HepG2 (cell line): ENCODE measurements around the gene KLF7.

Experiments used
- CTCF ChIP-seq: sonication (generic); formaldehyde crosslinking; IDR thresholded peaks from 2 replicates; pipeline ENCODE4 v1.5.0; 2020; ENCODE audit warnings: mild to moderate bottlenecking, missing genetic modification reagents, moderate library complexity
- MAX ChIP-seq: IDR thresholded peaks from 2 replicates; pipeline ENCODE4 v1.6.1; 2012; ENCODE audit warnings: inconsistent platforms
- NR2C2 ChIP-seq: sonication (generic); formaldehyde crosslinking; IDR thresholded peaks from 2 replicates; pipeline ENCODE4 v1.4.0; 2020; ENCODE audit warnings: missing genetic modification reagents, mild to moderate bottlenecking, moderate library complexity, borderline replicate concordance
- POLR2A ChIP-seq, 2 experiments: IDR thresholded peaks; 2 replicates each; pipeline ENCODE4 v1.6.1; 2011; ENCODE audit warnings: low read depth in 2 of 2, low read length in 2 of 2, mild to moderate bottlenecking in 1 of 2, moderate library complexity in 1 of 2; ENCODE audit not compliant: insufficient read depth in 1 of 2
- PTBP1 ChIP-seq: fragments of 200-400 bp; formaldehyde crosslinking; IDR thresholded peaks from 2 replicates; pipeline ENCODE4 v1.6.1; 2018; ENCODE audit warnings: low read length, low read depth; ENCODE audit not compliant: poor library complexity, severe bottlenecking
- RAD21 ChIP-seq: fragments of 450-650 bp; formaldehyde crosslinking; IDR thresholded peaks from 2 replicates; pipeline ENCODE4 v1.5.0; 2020; ENCODE audit warnings: mild to moderate bottlenecking
- RCOR2 ChIP-seq: IDR thresholded peaks from 2 replicates; pipeline ENCODE4 v1.6.1; 2016; ENCODE audit warnings: missing biosample characterization, missing genetic modification reagents
- TAF1 ChIP-seq: sonication (generic); formaldehyde crosslinking; IDR thresholded peaks from 2 replicates; pipeline ENCODE4 v1.4.0; 2020; ENCODE audit warnings: missing genetic modification reagents
- TCF7L2 ChIP-seq: IDR thresholded peaks from 2 replicates; pipeline ENCODE4 v1.6.1; 2011; ENCODE audit warnings: mild to moderate bottlenecking, low read depth, low read length, moderate library complexity
- XRCC5 ChIP-seq: fragments of 200-400 bp; formaldehyde crosslinking; optimal IDR thresholded peaks from 2 replicates; pipeline ENCODE3; 2017; ENCODE audit warnings: mild to moderate bottlenecking, low read length
- ZNF878 ChIP-seq: sonication (generic); formaldehyde crosslinking; IDR thresholded peaks from 2 replicates; pipeline ENCODE4 v1.8.1; 2023; ENCODE audit warnings: mild to moderate bottlenecking, missing genetic modification reagents, moderate library complexity
- TF ChIP-seq, protein P1 (sequence below): sonication (generic); formaldehyde crosslinking; IDR thresholded peaks from 2 replicates; pipeline ENCODE4 v1.5.1; 2020; ENCODE audit warnings: missing genetic modification reagents, mild to moderate bottlenecking, borderline replicate concordance
- TF ChIP-seq, protein P2 (sequence below), 2 experiments: sonication (generic) in 1 of 2; formaldehyde crosslinking in 1 of 2; IDR thresholded peaks; 2 replicates each; pipeline versions ENCODE4 v1.5.1 to v1.6.1; 2011 to 2020; ENCODE audit warnings: borderline replicate concordance in 1 of 2, low read depth in 1 of 2, low read length in 1 of 2, mild to moderate bottlenecking in 1 of 2, missing genetic modification reagents in 1 of 2, moderate library complexity in 1 of 2

DNA sequence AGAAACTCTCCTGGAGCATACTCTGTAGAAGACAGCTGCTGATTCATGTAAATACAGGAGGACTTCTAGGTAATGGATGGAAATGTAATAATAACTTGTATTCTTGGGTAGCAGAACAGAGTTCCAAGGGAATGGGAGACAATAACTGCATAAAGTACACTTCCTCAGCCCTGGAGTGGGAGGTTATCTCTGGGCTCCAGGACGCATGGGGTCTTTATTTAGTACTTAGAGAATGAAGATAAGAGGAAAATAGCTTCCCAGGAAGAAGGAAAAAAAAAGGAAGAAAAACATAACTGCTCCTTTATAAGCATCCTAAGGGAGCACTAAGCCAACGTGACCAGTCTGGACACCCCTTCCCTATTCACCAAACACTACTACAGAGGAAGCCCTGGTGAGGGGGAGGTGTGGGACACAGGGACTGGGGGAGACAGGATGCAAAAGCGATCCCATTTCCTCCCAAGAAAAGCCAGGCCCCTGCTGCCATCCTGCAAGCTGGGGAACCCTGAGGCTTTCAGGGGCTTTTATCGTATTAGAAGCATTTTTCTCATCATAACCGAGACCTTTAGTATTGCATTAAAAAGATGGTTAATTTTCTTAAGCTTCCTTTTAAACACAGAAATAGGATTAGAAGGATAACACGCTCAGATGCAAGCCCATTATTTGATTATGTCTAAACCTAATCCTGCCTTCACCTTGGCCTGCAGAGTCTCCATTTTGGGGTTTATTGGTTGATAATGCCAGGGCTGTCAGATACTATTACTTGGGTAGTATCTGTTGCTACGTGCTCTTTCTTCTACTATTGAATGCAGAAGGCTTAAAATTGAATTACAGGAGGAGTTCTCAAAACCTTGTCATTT, 78.5 kb downstream of the KLF7 start:
- TF ChIP-seq TCF7L2 (no peak), MAX (no peak), RAD21 (CRISPR knock-in tag) (no peak), NR2C2 (CRISPR knock-in tag) (no peak), XRCC5 (no peak), PTBP1 (no peak), POLR2A (IDR thresholded peaks at IDR 0.05; ENCODE audit: insufficient read depth in 1 of 2, low read depth in 2 of 2, low read length in 2 of 2) (no peak), ZNF878 (CRISPR knock-in tag) (no peak), RCOR2 (CRISPR knock-in tag) (no peak), CTCF (CRISPR knock-in tag) (no peak), TAF1 (no peak)
- TF ChIP-seq, protein P1, sequence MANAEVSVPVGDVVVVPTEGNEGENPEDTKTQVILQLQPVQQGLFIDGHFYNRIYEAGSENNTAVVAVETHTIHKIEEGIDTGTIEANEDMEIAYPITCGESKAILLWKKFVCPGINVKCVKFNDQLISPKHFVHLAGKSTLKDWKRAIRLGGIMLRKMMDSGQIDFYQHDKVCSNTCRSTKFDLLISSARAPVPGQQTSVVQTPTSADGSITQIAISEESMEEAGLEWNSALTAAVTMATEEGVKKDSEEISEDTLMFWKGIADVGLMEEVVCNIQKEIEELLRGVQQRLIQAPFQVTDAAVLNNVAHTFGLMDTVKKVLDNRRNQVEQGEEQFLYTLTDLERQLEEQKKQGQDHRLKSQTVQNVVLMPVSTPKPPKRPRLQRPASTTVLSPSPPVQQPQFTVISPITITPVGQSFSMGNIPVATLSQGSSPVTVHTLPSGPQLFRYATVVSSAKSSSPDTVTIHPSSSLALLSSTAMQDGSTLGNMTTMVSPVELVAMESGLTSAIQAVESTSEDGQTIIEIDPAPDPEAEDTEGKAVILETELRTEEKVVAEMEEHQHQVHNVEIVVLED (CRISPR knock-in tag), result no peak
- TF ChIP-seq, protein P2, sequence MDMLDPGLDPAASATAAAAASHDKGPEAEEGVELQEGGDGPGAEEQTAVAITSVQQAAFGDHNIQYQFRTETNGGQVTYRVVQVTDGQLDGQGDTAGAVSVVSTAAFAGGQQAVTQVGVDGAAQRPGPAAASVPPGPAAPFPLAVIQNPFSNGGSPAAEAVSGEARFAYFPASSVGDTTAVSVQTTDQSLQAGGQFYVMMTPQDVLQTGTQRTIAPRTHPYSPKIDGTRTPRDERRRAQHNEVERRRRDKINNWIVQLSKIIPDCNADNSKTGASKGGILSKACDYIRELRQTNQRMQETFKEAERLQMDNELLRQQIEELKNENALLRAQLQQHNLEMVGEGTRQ (IDR thresholded peaks at IDR 0.05; ENCODE audit: low read depth, low read length), result no peak
- TF ChIP-seq, protein P2 (CRISPR knock-in tag; IDR thresholded peaks at IDR 0.05; ENCODE audit: borderline replicate concordance), result no peak
